ENCODE results near the gene OSTF1. TPM values are rescaled to one million over a fixed set of nuclear protein-coding genes. Genes with fewer than 3 reads are reported as not detected.

OSTF1 gene
- total RNA-seq, 4 donors from 2014 or later = 3.3 to 54.4 (median 32.2) TPM

DNA sequence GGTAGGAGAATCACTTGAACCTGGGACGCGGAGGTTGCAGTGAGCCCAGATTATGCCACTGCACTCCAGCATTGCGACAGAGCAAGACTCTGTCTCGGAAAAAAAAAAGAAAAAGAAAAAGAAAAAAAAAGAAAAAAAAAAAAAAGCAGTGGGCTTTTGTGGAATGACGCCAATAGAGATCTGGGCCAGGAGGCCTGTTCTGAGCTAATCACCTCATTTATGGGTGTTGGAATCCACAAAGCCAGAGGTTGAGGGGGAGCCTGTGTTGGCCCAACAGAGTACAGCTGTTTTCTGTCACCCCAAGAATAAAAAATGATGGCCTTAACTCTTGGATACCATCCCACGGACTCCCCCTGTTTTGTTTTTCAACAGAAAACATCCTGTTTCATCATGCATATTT is 18.5 kb downstream of the OSTF1 start:
- H3K9me3 ChIP-seq = no peaks in the 10 kb centered on the region
- intact Hi-C loops (cut with DNase I; ENCODE audit: low total_unique reads) = no loop called here
- peak overlapping the region in 1 of 2 donors; percentile 6 for H3K4me3 ChIP-seq
- DNase-seq = peak; percentile 78 to 85
- H3K36me3 ChIP-seq = no peaks in the 10 kb centered on the region
- peak overlapping the region; percentile 71 to 73 for H3K27ac ChIP-seq
- TF ChIP-seq POLR2A (IDR thresholded peaks at IDR 0.05) = no peak
- TF ChIP-seq, protein P1, sequence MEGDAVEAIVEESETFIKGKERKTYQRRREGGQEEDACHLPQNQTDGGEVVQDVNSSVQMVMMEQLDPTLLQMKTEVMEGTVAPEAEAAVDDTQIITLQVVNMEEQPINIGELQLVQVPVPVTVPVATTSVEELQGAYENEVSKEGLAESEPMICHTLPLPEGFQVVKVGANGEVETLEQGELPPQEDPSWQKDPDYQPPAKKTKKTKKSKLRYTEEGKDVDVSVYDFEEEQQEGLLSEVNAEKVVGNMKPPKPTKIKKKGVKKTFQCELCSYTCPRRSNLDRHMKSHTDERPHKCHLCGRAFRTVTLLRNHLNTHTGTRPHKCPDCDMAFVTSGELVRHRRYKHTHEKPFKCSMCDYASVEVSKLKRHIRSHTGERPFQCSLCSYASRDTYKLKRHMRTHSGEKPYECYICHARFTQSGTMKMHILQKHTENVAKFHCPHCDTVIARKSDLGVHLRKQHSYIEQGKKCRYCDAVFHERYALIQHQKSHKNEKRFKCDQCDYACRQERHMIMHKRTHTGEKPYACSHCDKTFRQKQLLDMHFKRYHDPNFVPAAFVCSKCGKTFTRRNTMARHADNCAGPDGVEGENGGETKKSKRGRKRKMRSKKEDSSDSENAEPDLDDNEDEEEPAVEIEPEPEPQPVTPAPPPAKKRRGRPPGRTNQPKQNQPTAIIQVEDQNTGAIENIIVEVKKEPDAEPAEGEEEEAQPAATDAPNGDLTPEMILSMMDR (IDR thresholded peaks at IDR 0.05) = no peak
- peaks cover 0 to 7% of the 10 kb centered on the region in 2 donors for H3K4me1 ChIP-seq
- H3K27me3 ChIP-seq = no peaks in the 10 kb centered on the region

GRCh38 chr9:75108571-75108970 is 20.3 kb downstream of the OSTF1 start:
- Histone ChIP-seq H3K36me3 (no peaks in the 10 kb centered on the region), H3K27ac (peak overlapping the region; percentile 48 to 58), H3K4me3 (no peak overlapping the region), H3K27me3 (no peaks in the 10 kb centered on the region), H3K4me1 (peaks cover 0 to 7% of the 10 kb centered on the region in 2 donors), H3K9me3 (no peaks in the 10 kb centered on the region)
- peak; percentile 30 to 61 for DNase-seq
- intact Hi-C loops (cut with DNase I; ENCODE audit: low total_unique reads) = no loop called here
- TF ChIP-seq POLR2A (IDR thresholded peaks at IDR 0.05) = no peak

GRCh38 chr9:75109210-75109839 is 21.0 kb downstream of the OSTF1 start:
- H3K27me3 ChIP-seq = no peaks in the 10 kb centered on the region
- intact Hi-C loops (cut with DNase I; ENCODE audit: low total_unique reads) = no loop called here
- no peaks in the 10 kb centered on the region for H3K9me3 ChIP-seq
- H3K4me3 ChIP-seq = no peak overlapping the region
- H3K36me3 ChIP-seq = no peaks in the 10 kb centered on the region
- peak overlapping the region; percentile 48 to 58 for H3K27ac ChIP-seq
- no peak for DNase-seq
- no peak for TF ChIP-seq POLR2A (IDR thresholded peaks at IDR 0.05)
- TF ChIP-seq, protein P1 (IDR thresholded peaks at IDR 0.05) = no peak
- H3K4me1 ChIP-seq = peaks cover 0 to 7% of the 10 kb centered on the region in 2 donors

- Histone ChIP-seq H3K9me3 (no peaks in the 10 kb centered on the region), H3K4me1 (peaks cover 0 to 3% of the 10 kb centered on the region in 2 donors), H3K36me3 (no peaks in the 10 kb centered on the region), H3K27ac (no peak overlapping the region), H3K4me3 (no peak overlapping the region), H3K27me3 (no peaks in the 10 kb centered on the region)
- DNase-seq = no peak
- intact Hi-C loops (cut with DNase I; ENCODE audit: low total_unique reads) = no loop called here
- no peak for TF ChIP-seq POLR2A (IDR thresholded peaks at IDR 0.05)
- TF ChIP-seq, protein P1 (IDR thresholded peaks at IDR 0.05) = no peak
Observed at GRCh38 chr9:75111019-75111622, 22.8 kb downstream of the OSTF1 start.

- no peak for TF ChIP-seq POLR2A (IDR thresholded peaks at IDR 0.05)
- TF ChIP-seq, protein P1 (IDR thresholded peaks at IDR 0.05) = no peak
- H3K27me3 ChIP-seq = no peaks in the 10 kb centered on the region
- no peaks in the 10 kb centered on the region for H3K36me3 ChIP-seq
- H3K4me1 ChIP-seq = no peaks in the 10 kb centered on the region
- intact Hi-C loops (cut with DNase I; ENCODE audit: low total_unique reads) = no loop called here
- no peak overlapping the region for H3K4me3 ChIP-seq
- DNase-seq = no peak
- H3K27ac ChIP-seq = no peak overlapping the region
- H3K9me3 ChIP-seq = no peaks in the 10 kb centered on the region
Observed at GRCh38 chr9:75112789-75113188, 24.5 kb downstream of the OSTF1 start.

Measured in uterus (tissue), 4 donors.